CD4-positive, alpha-beta T cell treated with Interleukin-17A for 1 hour (primary cell): Measurements from ENCODE around the gene NRARP.
A peak's percentile ranks its signal among the peaks of the same experiment; 100 is the strongest.

Experiments
- DNase-seq: peaks from one replicate; pipeline ENCODE4 v3.0.0-alpha.2; 2020

The NRARP gene

GRCh38 chr9:137310189-137311052 is 8.3 kb upstream of the NRARP start:
- DNase-seq = no peak

DNA sequence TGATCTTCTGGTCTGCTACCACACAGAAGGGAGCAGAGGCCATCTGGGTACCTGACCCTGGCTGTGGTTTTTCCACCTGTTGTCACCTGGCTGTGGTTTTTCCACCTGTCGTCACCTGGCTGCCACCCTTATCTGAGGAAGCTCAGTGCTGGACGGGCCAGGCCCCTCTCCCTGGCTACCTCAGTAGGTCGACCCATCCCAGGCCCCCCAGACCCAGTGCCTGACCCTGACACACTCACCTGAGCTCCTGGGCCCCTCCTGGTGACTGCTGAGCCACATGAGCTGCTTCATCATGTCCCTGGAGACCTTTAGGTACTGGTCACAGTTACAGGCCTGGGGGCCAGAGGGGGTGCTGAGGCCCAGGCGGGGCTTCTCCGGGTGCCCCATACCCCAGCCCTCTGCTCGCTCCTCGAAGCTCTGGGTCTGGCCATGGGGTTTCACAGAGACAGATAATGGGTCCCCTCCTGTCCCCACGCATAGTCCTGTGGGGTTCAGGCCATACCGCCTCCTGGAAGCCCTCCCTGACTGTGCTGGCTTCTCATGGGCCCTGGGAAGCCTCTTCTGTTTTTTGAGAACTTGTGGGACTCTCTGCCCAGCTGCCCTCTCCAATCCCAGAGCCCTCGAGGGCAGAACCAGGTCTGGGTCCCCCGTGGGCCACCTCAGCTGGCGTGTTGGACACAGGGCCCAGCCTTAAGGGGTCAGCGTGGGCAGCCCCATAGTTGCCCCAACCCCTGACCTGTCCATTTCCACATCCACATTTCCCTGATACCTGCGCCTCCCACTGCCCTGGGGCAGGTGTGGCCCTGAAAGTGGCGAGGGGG is 7.5 kb upstream of the NRARP start:
- DNase-seq = no peak

DNA sequence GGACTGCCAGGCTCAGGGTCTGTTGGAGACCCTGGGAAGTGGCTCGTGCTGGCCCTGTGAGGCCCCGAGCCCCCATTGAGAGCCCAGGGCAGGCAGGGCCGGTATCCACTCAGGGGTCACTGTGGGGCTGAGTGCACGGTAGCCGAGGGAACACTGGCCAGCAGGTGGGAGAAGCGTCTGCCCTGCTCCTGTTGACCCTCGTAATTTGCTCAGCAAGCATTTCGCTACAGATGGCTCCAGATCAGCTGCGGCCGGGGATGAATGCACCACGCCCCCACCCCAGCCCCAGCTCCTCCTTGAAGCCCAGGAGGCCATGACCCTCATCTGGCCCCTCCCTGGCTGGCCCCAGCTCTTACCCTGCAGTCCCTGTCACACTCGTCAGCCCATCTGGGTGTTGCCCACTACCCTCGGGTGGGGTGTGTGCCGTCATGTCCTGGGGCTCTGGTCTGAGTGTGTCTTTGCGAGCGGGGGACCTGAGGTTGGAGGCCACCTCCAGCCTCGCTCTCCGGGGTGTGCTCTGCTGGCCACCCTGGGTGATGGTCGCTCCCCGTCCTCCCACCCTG is 6.1 kb upstream of the NRARP start:
- no peak for DNase-seq

GRCh38 chr9:137307255-137308056 is 5.4 kb upstream of the NRARP start:
- DNase-seq = no peak

DNA sequence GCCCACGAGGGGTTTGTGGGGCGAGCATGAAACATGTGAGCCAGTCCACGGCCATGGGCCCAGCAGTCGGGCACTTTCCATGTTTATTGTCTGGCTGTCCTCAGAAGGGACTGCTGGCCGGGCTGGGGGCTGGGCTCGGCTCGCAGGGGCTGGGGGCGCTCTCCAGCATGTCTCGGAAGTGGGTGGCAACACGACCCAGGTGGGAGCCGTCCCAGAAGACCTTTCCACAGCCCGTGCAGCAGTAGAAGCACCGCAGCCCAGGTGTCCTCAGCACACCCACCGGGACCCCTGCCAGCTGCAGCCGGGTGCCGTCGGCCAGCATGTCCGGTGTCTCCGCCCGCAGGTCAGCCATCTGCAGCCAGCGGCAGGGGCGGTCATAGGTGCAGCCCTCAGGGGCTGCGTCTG is 4.8 kb upstream of the NRARP start:
- no peak for DNase-seq

DNA sequence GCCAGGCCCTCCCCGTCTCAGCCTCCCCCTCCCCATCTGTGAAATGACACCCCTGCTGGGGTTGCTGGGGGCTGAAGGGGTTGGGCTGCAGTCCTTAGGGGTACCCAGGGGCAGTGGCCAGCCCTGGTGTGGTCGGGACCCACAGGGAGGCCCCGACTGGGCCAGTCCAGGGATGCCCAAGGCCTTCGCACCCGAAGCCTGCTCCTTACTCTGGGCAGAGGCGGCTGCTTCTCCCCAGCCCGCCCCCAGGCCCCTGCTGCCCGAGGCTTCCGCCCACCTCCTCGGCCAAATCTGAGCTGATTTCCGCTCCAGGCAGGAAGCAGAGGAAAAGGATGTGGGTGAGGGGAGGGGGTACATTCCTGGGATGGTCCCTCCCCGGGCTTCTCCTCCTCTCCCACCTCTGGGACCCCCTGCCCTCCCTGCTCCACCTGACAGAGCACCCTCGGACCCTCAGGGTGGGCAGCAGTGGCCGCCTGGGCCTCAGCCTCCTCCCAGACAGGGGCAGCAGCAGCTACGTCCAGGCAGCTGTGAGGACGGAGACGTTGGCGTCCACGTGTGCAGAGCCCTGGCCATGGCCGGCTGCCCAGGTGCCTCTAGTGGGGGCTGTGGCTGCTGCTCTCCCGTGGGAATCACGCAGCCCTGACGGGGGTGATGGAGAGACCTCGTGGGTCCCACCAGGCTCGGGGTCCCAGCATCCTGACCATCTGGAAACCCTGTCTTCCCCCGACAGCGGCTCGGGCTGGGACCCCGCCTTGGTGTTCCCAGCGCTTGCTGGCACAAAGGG is 4.2 kb upstream of the NRARP start:
- DNase-seq = no peak

- DNase-seq = no peak
These were observed 3.7 kb upstream of the NRARP start for GRCh38 chr9:137305798-137306065.

- peak; percentile 61 for DNase-seq
These were observed 3.2 kb upstream of the NRARP start for GRCh38 chr9:137305060-137305797.

- no peak for DNase-seq
These were observed 2.5 kb upstream of the NRARP start for GRCh38 chr9:137304383-137305059.

- no peak for DNase-seq
These were observed 1.9 kb upstream of the NRARP start for GRCh38 chr9:137303893-137304382.

- no peak for DNase-seq
These were observed 1.3 kb upstream of the NRARP start for GRCh38 chr9:137303151-137303892.

DNA sequence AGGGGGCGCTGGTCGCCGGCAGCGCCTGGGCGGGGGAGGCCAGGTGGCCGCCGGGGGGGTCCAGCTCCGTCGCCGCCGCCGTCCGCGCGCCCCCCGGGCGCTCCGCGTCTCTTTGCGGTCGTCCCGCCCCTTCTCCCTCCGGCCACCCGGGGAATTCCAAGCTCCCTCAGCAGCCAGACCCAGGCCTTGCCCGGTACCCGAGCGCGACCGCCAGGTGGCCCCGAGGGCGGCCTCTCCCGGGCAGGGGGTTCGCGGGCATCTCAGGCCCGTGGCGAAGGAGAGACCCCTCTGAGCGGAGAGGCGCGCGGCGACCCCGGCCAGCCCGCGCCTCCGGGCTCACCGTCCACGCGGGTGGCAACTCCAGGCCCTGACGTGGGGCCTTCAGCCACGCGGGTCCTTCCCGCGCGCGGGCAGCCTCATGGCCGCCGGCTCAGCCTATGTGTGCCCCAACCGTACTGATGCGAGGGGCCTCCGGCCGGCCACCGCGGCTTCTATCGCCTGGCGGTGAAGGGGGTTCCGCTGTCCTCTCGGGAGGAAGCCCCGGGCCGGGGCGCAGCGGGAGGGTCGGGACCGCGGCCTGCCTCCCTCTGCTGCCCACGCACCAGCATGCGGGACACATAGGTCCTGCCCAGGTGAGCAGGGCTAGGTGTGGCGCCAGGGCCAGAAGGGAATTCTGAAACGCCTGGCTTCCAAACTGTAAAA is 529 bp upstream of the NRARP start:
- DNase-seq = no peak

- no peak for DNase-seq
These were observed 757 bp downstream of the NRARP start for GRCh38 chr9:137301081-137301947.

DNA sequence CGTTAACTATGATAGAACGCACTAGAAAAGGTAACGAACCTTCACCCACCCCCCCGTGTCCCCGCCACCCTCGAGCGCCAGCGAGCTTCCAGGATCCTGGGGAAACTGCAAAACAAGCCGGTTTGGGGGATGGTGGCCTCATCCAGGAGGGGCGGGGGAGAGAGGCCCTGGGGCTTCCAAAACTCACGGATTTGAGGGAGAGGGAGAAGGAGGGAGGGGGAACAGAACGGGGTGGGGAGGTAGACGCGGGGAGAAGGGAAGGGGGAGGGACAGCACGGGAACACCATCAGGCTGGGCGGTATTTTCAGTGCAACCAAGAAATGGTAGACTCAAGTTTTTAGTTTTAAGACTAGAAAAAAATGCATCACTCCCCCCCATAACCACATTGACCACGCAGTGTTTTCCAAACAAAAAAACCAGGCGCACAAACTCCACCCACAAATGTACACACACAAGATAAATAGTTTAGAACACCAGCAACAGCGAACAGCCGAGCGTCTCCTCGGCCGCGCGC is 1.4 kb downstream of the NRARP start:
- no peak for DNase-seq

GRCh38 chr9:137299938-137300337 is 2.1 kb downstream of the NRARP start:
- no peak for DNase-seq

DNA sequence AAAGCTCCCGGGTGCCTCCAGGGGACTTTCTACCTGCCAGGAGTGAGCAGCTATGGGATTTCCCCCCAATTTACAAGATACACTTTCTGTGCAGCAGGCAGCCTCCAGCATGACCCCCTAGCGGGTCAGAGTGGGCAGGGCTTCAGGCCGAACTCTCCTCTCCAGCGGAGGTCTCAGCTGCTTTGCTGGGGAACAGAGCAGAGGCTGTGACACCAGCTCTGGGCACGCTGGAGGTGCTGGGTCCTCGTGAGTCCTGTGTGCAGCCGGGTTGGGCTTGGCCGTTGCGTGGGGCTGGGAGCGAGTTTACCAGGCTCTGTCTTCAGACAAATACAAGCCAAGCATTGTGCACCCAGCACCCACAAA is 2.9 kb downstream of the NRARP start:
- DNase-seq = no peak

DNA sequence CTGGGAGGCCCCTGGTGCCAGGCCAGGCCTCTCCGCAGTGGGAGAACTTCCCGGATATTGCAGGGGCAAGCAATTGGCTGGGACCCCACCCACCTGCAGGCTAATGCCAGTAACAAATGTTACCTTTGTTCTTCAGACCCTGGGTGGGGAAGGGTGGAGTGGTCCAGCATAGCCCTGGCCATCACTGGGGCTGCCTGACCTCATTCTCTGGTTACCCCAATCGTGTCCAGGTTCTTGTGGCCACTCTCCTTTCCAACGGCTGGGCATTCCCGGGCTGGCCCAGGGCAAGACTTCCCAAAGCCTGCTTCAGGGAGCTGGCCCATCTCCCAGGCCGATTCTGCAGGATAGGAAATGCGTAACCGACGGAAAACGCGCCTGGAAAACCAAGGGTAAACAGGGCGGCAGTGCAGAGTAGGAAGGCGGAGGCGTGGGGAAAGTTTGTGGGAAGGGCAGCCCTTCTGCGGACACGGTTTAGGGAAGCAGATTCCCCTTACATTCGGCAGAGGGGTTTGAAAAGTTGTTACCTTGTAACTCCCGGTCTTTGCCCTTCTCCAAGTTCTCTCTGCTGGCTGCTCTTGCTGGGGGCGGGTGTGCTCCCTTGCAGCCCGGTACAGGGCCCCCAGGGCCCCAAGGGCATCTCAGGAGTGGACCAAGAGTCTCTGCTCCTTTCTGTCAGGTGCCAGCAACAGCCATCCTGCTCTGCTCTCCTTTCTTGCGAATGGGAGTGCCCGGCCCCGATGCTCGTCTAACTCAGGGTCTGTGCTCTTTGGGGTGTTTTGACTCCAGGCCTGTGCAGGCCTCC is 3.5 kb downstream of the NRARP start:
- DNase-seq = no peak
